ENCODE results near the gene MDH1B.
"Not testable (repeated sequence)": the region's sequence is repeated elsewhere in the genome, so short reads cannot be mapped to it uniquely, and the experiment has no call there.

MDH1B gene

GRCh38 chr2:206765242-206766056 is at the start of gene MDH1B, which contains the start of gene FASTKD2:
MDH1B (minus strand) TSS chr2:206765328; CDS start chr2:206765271, 57 bp downstream.
FASTKD2 (plus strand) TSS chr2:206765606; CDS start chr2:206766694, 1,088 bp downstream.
- ChIA-PET POLR2A (no interaction called here), CTCF (interaction anchor here (0.9 to 3.0 kb wide), 6 partner anchors 12 to 444 kb away, joined by 3 to 16 read pairs (median 4); no protein-coding TSS in a partner anchor)
- no peak for TF ChIP-seq CTCF (IDR thresholded peaks at IDR 0.05; ENCODE audit: control extremely low read depth, extremely low read depth, low read depth, missing control alignments)
- DNase-seq (ENCODE audit: extremely low spot score) = peak; percentile 85

GRCh38 chr2:206814498-206814897 is 49.4 kb upstream of the MDH1B start:
- no peak for TF ChIP-seq CTCF (IDR thresholded peaks at IDR 0.05; ENCODE audit: control extremely low read depth, extremely low read depth, low read depth, missing control alignments)
- ChIA-PET CTCF (interaction anchor here (1.3 to 1.5 kb wide), 2 partner anchors 11 to 14 kb away, joined by 3 to 8 read pairs; no protein-coding TSS in a partner anchor), POLR2A (no interaction called here)

GRCh38 chr2:206812471-206812870 is 47.3 kb upstream of the MDH1B start:
- DNase-seq (ENCODE audit: extremely low spot score); POLR2A ChIA-PET; CTCF ChIA-PET: not testable (repeated sequence)

More at GRCh38 chr2:206814498-206814897, 49.4 kb upstream of the MDH1B start:
- no peak for DNase-seq (ENCODE audit: extremely low spot score)

GRCh38 chr2:206807624-206808023 is 42.5 kb upstream of the MDH1B start:
- DNase-seq (ENCODE audit: extremely low spot score); CTCF ChIA-PET; POLR2A ChIA-PET: not testable (repeated sequence)

- no peak for DNase-seq (ENCODE audit: extremely low spot score)
- TF ChIP-seq CTCF (IDR thresholded peaks at IDR 0.05; ENCODE audit: control extremely low read depth, extremely low read depth, low read depth, missing control alignments) = no peak
- ChIA-PET CTCF (interaction anchor here (0.9 to 1.8 kb wide), 2 partner anchors 9 to 24 kb away, joined by 3 to 4 read pairs; no protein-coding TSS in a partner anchor), POLR2A (no interaction called here)
Observed at GRCh38 chr2:206805887-206806607, 40.9 kb upstream of the MDH1B start.

- ChIA-PET CTCF (interaction anchor here (0.9 to 1.4 kb wide), 2 partner anchors 12 to 18 kb away, joined by 3 to 4 read pairs; no protein-coding TSS in a partner anchor), POLR2A (no interaction called here)
- DNase-seq (ENCODE audit: extremely low spot score) = no peak
- TF ChIP-seq CTCF (IDR thresholded peaks at IDR 0.05; ENCODE audit: control extremely low read depth, extremely low read depth, low read depth, missing control alignments) = no peak
Observed at GRCh38 chr2:206804326-206804725, 39.2 kb upstream of the MDH1B start.

GRCh38 chr2:206802654-206803514 is 37.8 kb upstream of the MDH1B start:
- TF ChIP-seq CTCF (IDR thresholded peaks at IDR 0.05; ENCODE audit: control extremely low read depth, extremely low read depth, low read depth, missing control alignments) = no peak
- ChIA-PET POLR2A (no interaction called here), CTCF (interaction anchor here (0.8 to 5.2 kb wide), 6 partner anchors 12 to 671 kb away, joined by 3 to 57 read pairs (median 4); no protein-coding TSS in a partner anchor)
- no peak for DNase-seq (ENCODE audit: extremely low spot score)

Data from GM10248 (cell line).